NCI-H2227 (cell line): ENCODE measurements around the gene BAZ2B.
A peak's percentile ranks its signal among the peaks of the same experiment; 100 is the strongest.

ENCODE experiments used
- DNase-seq: peaks from one replicate; lab custom pipeline; 2025; ENCODE audit not compliant: unreplicated experiment; lab: John Stamatoyannopoulos, UW

The BAZ2B gene

DNA sequence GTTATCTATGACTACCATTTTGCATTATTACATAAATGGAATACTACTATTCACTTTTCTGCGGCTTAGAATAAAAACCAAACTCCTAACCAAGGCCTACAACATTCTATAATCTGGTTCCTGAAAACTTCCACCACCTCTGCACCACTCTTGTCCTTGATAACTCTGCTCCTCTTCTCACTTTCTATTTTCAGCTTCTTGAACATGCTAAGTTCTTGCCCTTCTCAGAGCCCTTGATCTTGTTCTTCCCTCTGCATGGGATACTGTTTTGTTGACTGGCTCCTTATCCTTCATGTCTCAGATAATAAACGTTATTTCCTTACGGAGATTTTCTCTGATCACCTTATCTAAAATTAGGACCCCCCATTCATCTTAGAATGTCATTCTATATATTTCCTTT lies 264.4 kb downstream of the BAZ2B start:
- no peak for DNase-seq

DNA sequence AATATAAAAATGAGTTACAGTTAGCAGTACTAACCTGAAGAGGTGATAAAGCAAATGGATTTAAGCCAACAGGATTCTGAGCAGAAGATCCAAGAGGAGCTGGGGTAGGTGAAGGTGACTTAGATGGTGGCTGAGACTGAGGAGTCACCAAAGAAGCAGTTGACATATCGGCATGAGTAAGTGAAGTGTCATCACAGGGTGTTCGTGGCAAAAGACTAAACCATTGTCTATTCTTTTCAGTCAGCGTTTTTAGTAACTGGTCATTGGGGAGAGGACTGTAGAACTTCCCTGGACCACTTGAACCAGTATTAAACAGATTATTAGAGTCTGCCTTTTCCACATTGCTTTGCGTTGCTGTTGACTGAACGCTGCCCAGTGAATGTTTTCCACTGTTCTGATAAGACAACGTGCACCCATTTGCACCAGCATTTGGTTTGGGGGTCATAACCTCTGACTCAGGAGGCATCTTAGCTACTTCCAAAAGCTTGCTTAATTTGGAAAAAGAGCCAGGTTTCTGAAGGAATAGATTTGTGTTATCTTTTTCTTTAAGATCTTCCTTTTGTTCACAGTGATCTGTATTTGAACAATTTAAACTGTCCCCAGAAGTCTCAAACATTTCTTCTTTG lies 266.6 kb downstream of the BAZ2B start:
- no peak for DNase-seq

DNA sequence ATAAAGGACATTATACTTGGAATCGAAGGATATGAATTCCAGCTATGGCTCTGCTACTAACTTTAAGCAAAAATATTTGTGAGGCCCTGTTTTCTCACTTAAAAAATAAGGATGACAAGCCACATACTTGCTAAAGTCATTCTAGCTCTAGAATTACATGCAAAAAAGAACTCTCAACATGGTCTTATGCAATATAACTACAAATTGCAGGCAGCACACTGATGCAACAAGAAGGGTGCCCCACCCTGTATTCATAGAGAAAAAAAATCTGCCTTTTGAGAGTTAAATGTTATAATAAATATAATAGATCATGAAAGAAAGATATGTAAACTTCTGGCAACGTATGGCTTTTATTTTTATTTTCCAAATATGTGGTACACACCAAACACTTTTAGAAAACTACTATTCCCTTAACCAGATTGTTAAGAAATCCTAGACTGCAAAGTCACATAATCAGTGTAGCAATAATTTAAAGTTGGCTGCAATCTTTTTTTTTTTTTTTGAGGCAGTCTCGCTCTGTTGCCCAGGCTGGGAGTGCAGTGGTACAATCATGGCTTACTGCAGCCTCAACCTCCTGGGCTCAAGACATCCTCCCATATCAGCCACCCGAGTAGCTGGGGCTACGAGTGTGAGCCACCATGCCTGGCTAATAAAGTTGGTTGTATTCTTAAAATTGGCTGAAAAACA lies 289.6 kb downstream of the BAZ2B start:
- DNase-seq = no peak

DNA sequence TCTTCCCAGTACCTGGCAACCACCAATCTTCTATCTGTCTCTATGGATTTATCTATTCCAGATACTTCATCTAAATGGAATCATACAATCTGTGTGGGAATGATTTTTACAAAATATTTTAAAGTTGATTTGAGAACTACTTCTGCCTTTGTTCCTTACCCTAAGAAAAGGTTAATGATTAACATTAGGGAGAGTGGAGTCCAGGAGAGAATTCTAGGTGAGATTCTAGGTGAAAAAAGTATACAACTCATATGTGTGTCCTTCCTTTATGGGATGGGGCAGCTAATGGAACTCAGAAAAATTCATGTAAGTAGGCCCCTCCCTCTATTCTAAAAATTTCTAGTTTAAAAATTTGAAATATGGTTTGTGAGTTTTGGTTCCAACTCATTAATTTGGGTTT lies 293.9 kb downstream of the BAZ2B start:
- DNase-seq = no peak

DNA sequence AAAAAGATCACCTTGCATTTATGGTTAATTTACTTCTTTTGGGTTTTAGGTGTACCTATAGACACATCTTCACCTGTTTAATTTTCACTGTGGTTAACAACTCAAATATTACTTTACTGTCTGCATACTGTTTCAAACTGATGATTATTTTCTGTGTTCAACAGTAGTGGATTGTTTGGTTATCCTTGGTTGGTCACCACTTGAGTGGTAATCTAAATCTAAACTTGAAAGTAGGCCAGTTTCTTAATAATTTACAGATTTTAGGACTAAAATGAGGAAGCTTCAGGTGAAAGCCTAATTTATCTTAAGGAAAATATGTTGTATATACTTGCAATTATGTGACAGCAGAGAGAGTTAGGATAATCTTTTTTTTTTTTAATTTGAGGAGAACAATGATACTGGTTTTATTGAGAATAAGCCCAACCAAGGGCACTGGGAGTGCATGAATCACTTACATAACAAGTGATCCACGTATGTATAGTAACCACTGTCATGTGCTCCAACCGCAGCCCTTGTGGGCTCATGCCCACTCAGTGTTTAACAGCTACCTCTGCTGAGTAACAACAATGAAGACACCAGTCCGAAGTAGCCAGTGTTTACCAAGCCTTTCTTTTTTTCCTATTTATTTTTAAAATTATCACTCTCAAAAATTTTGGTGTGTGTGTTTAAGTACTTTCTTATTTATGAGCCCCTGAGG lies 298.8 kb downstream of the BAZ2B start:
- DNase-seq = no peak

DNA sequence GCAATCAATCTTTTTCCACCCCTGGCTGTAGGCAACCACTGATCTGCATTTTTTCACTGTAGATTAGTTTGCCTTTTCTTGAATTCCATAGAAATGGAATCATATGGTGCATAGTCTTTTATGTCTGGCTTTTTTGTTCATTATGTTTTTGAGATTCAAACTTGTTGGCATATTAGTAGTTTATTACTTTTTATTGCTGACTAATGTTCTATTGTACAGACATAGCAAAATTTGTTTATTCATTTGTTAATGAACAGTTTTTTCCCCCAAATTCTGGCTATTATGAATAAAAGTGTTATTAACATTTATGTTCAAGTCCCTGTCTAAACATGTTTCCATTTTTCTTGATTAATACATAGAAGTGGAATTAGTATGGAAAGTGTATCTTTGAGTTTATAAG lies 308.4 kb downstream of the BAZ2B start:
- no peak for DNase-seq

DNA sequence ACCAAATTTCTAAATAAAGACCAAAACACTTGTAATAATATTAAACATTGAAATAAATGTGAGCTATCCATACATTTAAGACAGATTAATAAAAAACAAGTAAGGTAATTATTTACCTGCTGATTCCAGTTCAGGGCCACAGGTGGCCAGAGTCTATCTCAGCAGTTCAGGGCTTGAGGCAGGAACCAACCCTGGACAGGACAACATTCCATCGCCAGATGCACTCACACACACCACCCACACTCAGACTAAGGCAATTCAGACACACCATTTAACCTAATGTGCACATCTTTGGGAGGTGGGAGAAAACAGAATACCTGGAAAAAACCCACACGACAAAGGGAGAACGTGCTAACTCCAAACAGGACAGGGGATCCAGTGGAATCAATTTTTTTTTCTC lies 315.8 kb downstream of the BAZ2B start:
- no peak for DNase-seq

DNA sequence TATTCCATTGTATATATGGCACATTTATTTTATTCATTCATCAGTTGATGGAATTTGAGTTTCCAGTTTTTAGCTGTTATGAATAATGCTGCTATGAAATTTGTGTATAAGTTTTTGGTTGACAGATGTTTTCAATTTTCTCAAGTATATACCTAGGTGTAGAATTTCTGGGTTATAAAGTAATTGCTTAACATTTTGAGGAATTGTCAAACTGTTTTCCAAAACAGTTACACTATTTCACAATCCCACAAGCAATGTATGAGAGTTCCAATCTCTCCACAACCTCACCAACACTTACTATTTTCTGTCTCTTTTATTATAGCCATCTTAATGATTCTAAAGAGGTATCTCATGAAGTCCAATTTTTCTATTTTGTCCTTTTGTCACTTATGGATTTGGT lies 317.4 kb downstream of the BAZ2B start:
- no peak for DNase-seq

DNA sequence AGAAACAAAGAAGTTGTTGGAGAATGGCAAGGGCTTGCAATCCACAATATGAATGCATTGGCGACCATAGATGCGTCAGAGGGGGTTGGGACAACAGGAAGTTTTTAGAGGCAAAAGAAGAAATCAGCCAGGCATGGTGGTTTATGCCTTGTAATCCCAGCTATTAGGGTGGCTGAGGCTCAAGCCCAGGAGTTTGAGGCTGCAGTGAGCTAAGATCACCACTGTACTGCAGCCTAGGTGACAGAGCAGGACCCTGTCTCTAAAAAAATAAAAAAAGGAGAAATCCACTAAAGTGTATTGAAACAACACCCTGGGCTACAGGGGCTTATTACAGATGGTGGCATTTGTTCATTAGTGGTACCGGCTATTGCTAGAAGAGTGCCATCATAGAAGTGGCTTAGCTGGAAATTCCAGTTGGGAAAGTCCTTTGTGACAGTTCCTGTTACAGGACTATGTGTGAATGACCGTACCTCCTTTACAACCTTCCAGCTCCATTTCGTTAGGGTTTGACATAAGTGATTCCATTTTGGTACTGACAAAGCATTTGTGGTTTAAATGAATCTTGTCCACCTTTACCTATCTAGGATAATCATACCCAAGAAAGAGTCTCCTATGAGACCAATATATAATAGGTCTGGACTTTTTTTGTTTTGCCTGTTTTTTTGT lies 319.2 kb downstream of the BAZ2B start:
- DNase-seq = no peak

DNA sequence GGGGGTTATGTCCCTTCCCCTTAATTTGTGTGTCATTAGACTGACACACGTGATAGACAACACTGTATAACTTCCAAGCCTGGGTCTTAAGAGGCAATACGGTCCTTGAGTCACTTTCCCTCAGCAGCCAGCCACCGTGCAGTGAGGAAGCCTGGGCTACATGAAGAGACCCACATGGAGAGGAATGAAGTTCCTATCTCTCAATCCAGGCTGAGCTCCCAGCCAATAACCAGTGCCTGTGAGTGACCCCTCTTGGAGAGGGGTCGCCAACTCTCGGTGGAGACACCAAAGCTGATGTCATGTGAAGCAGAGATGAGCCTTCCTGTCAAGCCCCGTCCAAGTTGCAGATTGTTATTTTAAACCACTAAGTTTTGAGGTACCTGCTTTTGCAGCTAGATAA lies 324.2 kb downstream of the BAZ2B start:
- DNase-seq = no peak

DNA sequence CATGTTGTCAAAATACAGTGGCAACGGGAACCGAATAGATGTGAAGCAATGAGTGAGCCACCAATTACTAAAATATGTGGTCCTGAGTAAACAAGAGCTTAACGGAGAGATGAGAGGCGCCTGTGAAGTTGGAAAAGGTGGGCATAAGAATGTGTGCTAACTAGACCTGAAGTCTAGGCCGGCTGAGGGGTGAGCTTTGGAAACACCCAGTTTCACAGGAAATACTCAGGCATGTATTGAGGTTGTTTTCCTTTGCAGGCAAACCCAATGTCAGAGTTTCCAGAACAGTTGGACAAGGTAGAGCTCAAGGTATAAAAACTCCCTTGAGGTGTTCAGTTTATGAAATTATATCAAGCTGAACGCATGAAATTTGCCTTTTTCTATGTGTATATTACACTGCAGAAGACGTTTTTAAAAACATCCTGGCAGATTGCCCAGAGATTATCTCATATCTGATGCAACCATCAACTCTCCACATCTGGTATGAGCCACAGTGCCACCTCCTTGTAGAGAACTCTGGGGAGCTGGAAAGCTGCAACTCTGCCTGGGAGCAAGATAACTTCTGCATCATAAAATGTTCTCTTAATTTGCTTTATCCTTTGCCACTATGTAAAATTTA lies 325.9 kb downstream of the BAZ2B start:
- DNase-seq = peak; percentile 57

DNA sequence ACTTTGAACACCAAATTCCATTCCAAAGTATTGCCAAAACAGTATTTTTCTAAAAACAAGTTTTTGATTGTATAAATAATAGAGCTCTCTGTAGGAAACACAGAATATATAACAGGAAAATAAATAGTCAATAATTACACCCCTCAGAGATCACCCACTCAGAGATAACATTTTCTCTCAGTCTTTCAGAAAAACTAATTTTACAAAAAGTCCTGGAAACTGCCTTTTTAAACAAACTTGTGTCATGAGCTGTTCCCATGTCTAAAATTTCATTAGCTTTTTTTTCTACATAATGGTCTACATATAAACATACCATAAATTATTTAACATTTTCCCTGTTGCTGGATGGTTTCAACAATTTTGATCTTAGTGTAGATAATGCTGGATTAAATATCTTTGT lies 328.6 kb downstream of the BAZ2B start:
- DNase-seq = no peak

DNA sequence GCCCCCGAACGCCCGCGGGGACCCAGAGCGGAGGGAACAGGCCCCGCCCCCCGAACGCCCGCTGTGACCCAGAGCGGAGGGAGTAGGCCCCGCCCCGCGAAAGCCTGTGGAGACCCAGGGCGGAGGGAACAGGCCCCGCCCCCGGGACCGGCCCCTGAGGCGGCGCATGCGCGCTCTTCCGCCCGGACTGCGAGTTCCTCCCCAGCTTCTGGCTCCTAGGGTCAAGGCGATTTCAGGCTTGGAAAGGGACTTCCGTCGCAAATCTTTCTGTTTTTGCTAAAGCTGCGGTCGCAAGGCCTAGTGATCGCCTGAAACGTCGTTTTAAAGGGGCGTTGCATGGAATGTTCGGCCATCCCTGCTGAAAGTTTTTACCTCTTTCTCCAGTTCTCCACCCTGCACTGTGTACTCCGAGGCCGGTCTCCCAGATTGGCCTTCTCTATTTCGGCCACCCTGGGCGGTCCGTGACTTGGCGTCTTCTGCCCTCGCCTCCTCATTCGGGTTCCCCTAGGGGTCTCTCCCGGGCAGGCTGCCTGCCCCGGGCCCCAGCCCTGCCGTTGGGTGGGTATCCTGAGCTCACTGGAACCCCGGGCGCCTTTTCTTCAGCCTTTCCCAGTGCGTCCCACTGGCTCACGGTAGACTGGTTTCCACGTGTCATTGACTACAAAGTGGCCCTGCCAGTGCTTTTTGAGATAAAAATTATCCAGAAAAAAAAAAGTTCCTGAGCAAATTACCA lies 329.5 kb downstream of the BAZ2B start:
- DNase-seq = peak; percentile 99

DNA sequence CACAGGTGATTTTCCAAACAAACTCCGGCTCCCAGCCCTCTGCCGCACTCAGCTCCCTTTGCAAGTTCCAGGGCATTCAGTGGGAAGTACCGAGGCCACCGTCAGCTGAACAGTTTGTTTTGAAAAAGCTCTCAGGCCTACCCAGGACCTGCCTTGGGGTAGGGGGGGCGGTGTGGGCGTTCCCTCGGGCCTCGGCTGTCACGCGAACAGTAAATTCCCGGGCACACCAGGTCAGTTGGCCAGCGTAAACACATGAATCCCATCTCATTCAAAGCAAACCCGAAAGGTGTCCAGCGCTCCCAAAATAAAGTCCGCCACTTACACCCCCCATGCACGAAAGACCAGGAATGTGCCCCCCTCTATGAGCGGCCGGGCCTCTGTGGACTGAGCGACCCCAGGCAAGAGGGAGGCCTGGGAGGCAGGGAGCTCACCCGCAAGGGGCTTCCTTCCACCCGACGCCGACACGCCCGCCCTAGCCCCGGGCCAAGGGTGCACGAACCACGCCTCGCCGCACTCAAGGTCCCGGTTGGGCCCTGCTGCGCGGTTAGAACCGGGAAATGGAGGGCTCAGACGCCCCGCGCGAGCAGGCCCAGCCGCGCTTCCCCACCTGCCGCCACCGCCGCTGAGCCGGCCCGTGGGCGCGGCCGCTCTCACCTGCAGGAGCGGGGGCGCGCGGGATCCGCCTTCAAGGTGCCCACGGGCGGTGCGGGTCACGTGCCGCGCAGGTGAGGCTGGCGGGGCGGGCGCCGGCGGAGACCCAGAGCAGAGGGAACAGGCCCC lies 330.2 kb downstream of the BAZ2B start, which contains the start of gene WDSUB1:
TSS of gene WDSUB1 (minus strand) at position 775 of the 780 bp plus-strand sequence. CDS start 3,634 bp downstream, outside the sequence.
- peak; percentile 67 for DNase-seq

DNA sequence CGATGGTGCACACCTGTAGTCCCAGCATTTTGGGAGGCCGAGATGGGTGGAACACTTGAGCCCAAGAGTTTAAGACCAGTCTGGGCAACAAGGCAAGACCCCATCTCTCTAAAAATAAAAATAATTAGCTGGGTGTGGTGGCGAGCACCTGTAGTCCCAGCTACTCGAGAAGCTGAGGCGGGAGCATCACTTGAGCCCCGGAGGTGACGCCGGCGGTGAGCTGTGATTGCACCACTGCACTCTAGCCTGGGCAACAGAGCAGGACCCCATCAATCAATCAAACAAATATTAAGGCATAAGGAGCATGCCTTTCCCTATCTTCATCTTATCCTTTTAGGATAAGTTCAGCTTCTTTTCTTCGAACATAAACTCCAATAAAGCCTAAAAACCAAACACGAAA lies 330.9 kb downstream of the BAZ2B start:
- no peak for DNase-seq

DNA sequence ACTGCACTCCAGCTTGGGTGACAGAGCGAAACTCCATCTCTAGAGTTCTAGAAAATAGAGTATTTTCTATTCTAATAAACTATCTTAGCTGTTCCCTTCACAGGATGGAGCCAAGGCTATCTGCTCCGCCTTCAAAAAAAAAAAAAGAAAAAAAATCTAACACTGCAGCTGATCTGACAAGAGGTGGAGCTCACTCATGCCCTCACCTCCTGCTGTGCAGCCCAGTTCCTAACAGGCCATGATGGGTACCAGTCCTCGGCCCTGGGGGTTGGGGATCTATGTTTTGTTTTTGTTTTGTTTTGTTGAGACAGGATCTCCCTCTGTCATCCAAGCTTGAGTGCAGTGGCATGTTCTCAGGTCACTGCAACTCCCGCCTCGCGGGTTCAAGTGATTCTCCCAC lies 332.8 kb downstream of the BAZ2B start:
- no peak for DNase-seq

DNA sequence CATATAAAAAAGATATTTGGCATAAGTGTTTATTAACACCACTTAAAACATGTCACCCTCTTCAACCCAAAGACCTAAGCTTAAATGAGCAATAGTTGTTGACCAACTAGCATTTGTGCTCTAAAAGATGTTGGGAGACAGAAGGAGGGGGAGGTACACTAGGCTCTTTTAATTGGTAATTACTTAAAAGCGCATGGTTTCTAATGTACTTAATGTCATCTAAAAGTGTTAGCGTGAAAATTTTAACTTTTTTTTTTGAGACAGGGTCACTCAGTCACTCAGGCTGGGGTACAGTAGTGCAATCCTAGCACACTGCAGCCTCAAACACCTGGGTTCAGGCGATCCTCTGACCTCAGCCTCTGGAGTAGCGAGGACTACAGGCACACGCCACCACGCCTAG lies 335.3 kb downstream of the BAZ2B start:
- no peak for DNase-seq

DNA sequence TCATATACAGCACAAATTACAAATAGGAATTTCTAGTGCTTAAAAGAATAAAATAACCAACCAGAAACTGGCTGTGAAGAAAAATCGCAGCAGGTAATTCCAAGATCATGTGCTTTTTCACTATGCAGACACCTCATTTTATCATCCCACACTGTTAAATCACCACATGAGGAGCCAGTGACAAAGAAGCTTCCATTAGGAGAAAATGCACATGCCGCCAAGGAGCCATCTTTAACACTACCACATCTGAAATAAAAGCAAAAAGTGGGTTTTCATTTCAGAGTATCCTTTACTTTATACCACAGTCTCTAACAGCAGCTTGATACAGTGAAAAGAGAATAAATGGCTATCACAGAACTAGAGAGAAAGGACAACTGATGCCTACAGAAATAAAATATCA lies 336.6 kb downstream of the BAZ2B start:
- DNase-seq = no peak

DNA sequence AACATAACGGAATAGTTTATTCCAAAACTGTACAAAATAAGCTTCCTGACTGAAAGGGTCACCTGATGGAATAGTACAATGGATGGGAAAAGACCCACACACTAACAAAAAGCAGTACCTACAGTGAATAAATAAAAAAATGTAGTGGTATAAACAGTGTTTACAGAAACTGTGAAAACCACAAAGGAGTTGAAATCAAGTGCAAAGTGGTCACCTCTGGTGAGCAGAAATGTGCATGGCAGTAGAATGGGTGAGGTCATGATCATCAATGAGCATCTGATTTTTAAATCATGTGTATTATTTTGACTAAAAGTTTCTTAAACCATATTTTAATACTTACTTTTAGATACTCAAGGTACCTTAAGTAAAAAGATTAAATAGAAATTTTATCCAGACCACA lies 341.2 kb downstream of the BAZ2B start:
- no peak for DNase-seq

DNA sequence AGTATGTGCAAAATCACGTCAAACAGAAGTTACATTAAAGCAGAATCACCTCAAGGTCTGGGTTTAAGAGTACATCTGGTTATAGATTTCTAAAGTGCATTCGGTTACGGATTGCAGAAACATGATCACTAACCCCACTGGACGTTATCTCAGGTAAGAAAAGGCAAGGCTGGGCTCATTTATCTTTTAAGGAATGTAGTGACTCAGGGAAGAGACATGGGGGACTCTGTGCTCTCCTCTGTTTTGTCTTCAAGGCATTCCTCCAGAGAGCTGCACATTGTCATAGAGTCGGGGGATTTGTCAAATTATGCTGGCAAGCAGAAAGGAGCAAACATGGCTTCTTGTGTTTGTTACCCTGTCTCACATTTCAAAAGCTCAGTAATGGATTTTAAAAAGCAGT lies 344.2 kb downstream of the BAZ2B start:
- no peak for DNase-seq
